Spinal cord (tissue), 10 donors: ENCODE results near the gene KIRREL3. TPM values are rescaled to one million over a fixed set of nuclear protein-coding genes. Genes with fewer than 3 reads are reported as not detected.

Source experiments
- DNase-seq, 6 donors: peaks; one replicate each; pipeline versions ENCODE4 v3.0.0 to v3.0.0-alpha.2; 2013 to 2015; ENCODE audit warnings: low spot score in 6 of 6, low read depth in 4 of 6
- H3K27ac ChIP-seq: one replicate; pipeline ENCODE4 v1.5.1; 2013; ENCODE audit warnings: low read depth, low read length, control low read depth
- H3K27me3 ChIP-seq: one replicate; pipeline ENCODE4 v1.6.1; 2013; ENCODE audit warnings: low read length; ENCODE audit not compliant: control insufficient read depth, insufficient read depth
- H3K36me3 ChIP-seq: one replicate; pipeline ENCODE4 v1.6.1; 2013; ENCODE audit warnings: low read length; ENCODE audit not compliant: control insufficient read depth, insufficient read depth
- H3K4me1 ChIP-seq: one replicate; pipeline ENCODE4 v1.6.1; 2013; ENCODE audit warnings: low read length; ENCODE audit not compliant: control insufficient read depth, insufficient read depth
- H3K4me3 ChIP-seq: one replicate; pipeline ENCODE4 v1.5.1; 2013; ENCODE audit warnings: low read depth, low read length, control low read depth
- H3K9me3 ChIP-seq: one replicate; pipeline ENCODE4 v1.6.1; 2013; ENCODE audit warnings: low read length; ENCODE audit not compliant: control insufficient read depth, insufficient read depth
- WGBS: methylation state at CpG from one replicate; pipeline ENCODE4 v1.1.5; 2013; ENCODE audit warnings: missing lambda C conversion rate; ENCODE audit not compliant: insufficient coverage; 5-methylcytosine and 5-hydroxymethylcytosine counted together
- polyA plus RNA-seq, 2 donors: library from polyadenylated mRNA; unstranded; fragments of 120-200 nt; gene quantifications; one replicate each; pipeline ENCODE4 v1.2.1, GENCODE V29; 2013; ENCODE audit not compliant: insufficient read length in 2 of 2
- total RNA-seq, 2 donors: library from RNA; depleted of rRNA in 1 of 2; stranded (reverse); fragments of 120-200 nt in 1 of 2; fragments of >200 nt in 1 of 2; gene quantifications; one replicate each; pipeline versions ENCODE4 v1.2.3 to v1.2.4, GENCODE V29; 2013 to 2014
- donor health status: healthy.

Gene KIRREL3
- total and polyA plus RNA-seq, 4 donors, result 10.0 to 58.1 (median 31.7) TPM

DNA sequence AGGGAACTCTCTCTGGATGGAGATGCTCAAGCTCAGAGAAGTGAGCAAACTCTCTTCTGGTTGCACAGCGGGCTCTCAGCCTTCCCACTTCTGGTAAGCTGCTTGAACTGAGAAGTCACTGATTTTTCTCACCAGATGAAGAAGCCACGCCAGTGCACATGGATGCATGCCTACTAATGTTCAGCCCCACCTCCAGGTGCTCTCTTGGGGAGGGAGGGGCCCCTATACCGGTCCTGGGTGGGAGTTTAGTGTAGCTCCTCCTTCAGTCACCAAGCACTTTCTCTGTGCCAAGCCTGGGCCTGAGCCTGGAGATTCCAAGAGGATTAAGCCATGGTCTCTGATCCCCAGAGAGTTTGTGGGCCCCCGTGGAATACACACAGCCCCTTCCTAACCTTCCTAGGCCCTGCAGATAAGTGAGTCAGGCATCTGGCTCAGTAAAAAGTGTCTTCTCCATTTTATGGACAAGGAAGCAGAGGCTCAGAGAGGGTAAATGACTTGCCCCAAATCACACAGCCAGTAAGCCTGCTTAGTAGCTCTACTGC lies 502.9 kb downstream of the KIRREL3 start:
- Histone ChIP-seq H3K4me3 (no peak overlapping the region), H3K27ac (no peak overlapping the region), H3K9me3 (no peaks in the 10 kb centered on the region), H3K36me3 (peaks cover 6% of the 10 kb centered on the region), H3K4me1 (peaks cover 22% of the 10 kb centered on the region), H3K27me3 (peaks cover 3% of the 10 kb centered on the region)
- no peak for DNase-seq
- 100% methylated on average over 2 of the region's 4 CpGs for WGBS

DNA sequence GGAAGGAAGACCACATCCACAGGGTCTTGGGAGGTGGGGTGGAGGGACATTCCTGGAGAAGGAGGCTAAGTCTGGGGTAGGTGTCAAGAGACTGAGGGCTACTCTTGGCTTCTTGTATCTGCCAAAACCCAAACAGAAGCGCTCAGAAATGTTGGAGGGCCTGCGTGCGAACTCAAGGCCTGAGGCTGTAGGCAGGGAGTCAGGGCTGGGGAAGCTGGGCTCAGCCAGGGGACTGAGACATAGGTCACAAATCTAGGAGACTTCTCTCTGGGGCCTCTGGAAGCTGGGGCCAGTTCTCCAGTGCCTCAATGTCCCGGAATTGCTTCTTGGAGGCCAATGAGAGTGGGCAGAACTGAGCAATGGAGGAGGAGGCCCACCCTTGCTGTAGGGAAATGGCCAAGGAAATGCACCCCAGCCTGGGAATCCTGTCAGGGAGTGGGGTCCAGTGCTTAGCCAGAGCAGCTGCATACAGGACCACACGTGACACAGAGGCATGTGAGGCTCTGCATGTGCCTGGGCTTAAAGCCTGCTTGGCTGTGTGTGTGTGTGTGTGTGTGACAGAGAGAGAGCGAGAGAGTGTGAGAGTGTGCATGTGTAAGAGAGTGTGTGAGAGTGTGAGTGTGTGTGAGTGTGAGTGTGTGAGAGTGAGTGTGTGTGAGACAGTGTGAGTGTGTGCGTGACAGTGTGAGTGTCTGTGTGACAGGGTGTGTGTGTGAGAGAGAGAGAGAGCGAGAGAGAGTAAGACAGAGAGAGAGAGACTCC lies 503.8 kb downstream of the KIRREL3 start:
- DNase-seq, result no peak
- H3K27ac ChIP-seq, result no peak overlapping the region
- WGBS, result 93% methylated on average over 6 of the region's 8 CpGs

GRCh38 chr11:126495281-126496220 lies 505.0 kb downstream of the KIRREL3 start:
- Histone ChIP-seq H3K4me1 (peaks cover 9% of the 10 kb centered on the region), H3K27ac (no peak overlapping the region), H3K27me3 (no peaks in the 10 kb centered on the region), H3K9me3 (no peaks in the 10 kb centered on the region), H3K36me3 (peaks cover 13% of the 10 kb centered on the region), H3K4me3 (no peak overlapping the region)
- DNase-seq, result no peak
- 85% methylated on average over 10 of the region's 13 CpGs for WGBS

More for the DNA sequence above, 503.8 kb downstream of the KIRREL3 start:
- Histone ChIP-seq H3K4me3 (no peak overlapping the region), H3K4me1 (peaks cover 15% of the 10 kb centered on the region), H3K27me3 (no peaks in the 10 kb centered on the region), H3K9me3 (no peaks in the 10 kb centered on the region), H3K36me3 (peaks cover 6% of the 10 kb centered on the region)

DNA sequence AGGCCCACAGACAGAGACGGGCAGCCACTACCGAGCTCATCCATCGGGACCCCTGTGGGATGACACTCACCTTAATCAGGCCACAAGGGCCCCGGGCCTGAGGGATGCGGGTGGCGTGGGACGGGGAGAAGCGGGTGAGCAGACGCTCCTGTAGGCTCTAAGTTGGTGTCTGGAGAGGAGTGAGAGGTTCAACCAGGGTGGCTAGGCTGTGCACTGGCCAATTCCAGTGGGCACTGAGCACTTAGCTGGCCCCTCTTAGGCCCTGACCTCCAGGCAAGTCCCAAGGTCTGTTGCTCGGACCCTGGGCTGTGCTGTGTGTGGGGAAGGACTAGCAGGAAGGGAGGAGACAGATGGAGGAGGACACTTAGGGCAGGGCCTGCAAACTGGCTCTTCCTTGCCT lies 505.7 kb downstream of the KIRREL3 start:
- H3K4me3 ChIP-seq, result no peak overlapping the region
- no peaks in the 10 kb centered on the region for H3K27me3 ChIP-seq
- peaks cover 13% of the 10 kb centered on the region for H3K36me3 ChIP-seq
- DNase-seq, result no peak
- no peaks in the 10 kb centered on the region for H3K9me3 ChIP-seq
- H3K4me1 ChIP-seq, result peaks cover 9% of the 10 kb centered on the region
- H3K27ac ChIP-seq, result no peak overlapping the region
- 92% methylated on average over 10 of the region's 10 CpGs for WGBS

GRCh38 chr11:126492331-126493082 lies 508.1 kb downstream of the KIRREL3 start:
- Histone ChIP-seq H3K27me3 (no peaks in the 10 kb centered on the region), H3K27ac (no peak overlapping the region), H3K4me3 (no peak overlapping the region), H3K4me1 (peaks cover 13% of the 10 kb centered on the region), H3K36me3 (peaks cover 23% of the 10 kb centered on the region), H3K9me3 (no peaks in the 10 kb centered on the region)
- no peak for DNase-seq
- WGBS, result 80% methylated on average over 9 of the region's 13 CpGs

- Histone ChIP-seq H3K36me3 (peaks cover 24% of the 10 kb centered on the region), H3K4me3 (no peak overlapping the region), H3K9me3 (no peaks in the 10 kb centered on the region), H3K4me1 (peaks cover 17% of the 10 kb centered on the region), H3K27me3 (no peaks in the 10 kb centered on the region), H3K27ac (no peak overlapping the region)
- WGBS, result 80% methylated on average over 13 of the region's 13 CpGs
- DNase-seq, result no peak
Observed at GRCh38 chr11:126491092-126491491, 509.5 kb downstream of the KIRREL3 start.

DNA sequence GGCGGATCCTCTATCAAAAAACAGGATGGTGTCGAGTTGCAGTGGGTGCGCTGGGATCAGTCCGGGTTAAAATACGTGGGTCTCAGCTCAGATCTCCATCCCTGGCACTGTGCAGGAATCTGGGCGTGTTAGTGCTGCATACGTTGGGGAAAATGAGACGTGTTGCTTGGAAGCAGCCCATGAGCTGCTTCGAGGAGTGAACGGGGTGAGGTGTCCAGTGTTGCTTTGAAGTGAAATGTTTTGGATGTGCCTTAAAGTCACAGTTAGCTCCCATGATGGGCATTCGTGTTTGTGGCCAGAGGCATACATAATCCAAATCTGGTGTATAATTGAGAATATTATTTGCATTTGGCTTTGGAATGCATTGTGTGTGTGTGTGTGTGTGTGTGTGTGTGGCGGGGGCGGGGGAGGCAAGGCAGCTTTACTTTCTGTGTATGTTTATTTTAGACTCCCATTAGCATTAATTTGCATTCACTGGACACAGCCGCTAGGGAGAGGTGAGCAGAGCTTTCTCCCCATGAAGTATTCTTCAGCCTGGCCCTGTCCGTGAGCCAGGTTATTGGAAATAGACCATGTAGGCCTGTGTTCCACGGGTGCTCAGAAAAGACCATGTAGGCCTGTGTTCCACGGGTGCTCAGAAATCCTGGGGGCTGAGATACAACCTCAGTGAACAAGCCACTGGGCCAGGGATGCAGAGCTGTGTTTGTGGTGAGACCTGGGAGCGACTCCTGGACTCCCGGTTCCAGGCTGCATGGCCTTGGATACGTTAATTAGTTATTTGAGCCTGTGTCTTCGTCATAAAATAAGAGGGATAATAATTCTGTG lies 510.5 kb downstream of the KIRREL3 start:
- Histone ChIP-seq H3K9me3 (no peaks in the 10 kb centered on the region), H3K36me3 (peaks cover 25% of the 10 kb centered on the region), H3K27me3 (no peaks in the 10 kb centered on the region), H3K27ac (no peak overlapping the region), H3K4me3 (no peak overlapping the region), H3K4me1 (peaks cover 26% of the 10 kb centered on the region)
- DNase-seq, result peak in 1 of 6 donors; percentile 39
- WGBS, result 66% methylated on average over 15 of the region's 21 CpGs

DNA sequence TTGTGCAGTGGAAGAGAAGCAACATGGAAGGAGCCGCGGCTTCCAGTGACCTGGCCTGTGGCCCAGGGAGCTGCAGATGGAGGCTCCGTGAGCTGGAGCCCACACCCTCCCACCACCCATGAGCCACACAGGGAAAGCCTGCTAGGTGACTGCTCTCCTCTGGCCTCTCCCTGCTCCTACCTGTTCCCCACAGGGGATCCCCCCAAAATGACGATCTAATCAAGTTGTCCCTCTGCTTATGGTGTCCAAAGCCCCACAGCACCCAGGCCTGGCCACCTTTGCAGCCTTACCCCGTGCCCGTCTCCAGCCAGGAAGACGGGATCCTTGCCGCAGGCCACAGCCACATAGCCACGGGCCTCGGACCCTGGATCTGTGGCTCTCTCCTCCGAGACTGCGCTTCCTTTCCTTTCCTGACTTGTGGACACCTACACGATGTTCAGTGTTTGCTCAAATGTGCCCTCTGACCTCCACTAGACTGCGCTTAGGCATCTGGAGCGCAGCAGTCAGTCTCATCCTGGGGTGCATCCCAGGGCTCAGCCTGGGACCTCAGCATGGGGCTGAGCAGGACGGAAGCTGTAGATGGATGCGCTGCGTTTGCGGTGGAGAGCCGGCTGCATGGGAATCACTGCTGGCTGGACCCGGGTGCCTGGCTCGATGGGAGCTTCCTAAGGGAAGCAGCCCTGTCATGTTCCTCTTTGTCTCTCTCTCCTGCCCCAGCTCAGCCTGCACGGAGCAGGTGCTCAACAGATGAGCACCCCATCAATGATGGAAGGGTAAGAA lies 511.8 kb downstream of the KIRREL3 start:
- Histone ChIP-seq H3K4me3 (no peak overlapping the region), H3K9me3 (no peaks in the 10 kb centered on the region), H3K27ac (no peak overlapping the region), H3K36me3 (peaks cover 20% of the 10 kb centered on the region), H3K27me3 (no peaks in the 10 kb centered on the region), H3K4me1 (peaks cover 34% of the 10 kb centered on the region)
- WGBS, result 82% methylated on average over 22 of the region's 23 CpGs
- no peak for DNase-seq
